Measurements from ENCODE around the gene SOD2.

DNA sequence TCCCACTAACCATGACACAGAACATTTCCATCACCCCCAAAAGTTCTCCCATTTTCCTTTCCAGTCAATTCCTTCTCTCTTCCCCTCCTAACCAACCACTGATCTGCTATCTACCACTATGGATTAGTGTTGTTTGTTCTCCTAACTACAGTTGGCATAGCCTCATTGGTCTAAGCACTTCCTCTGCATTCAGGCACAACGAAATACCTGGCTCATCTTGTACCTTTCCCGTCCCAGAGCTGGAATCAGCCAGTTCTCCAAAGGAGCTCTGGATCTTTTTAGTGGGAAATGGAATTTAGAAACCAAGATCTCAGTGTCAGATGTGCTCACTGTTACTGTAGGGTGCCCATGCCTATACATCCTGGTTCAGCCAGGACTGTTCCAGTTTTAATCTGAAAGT lies 30.2 kb upstream of the SOD2 start:
- TF ChIP-seq GABPA (IDR thresholded peaks at IDR 0.05; ENCODE audit: low read depth) (no peak), CHD2 (IDR thresholded peaks at IDR 0.05; ENCODE audit: low read length, partially characterized antibody) (no peak), FOXM1 (IDR thresholded peaks at IDR 0.05; ENCODE audit: low read depth) (no peak), MXI1 (IDR thresholded peaks at IDR 0.05; ENCODE audit: low read depth, low read length) (no peak), POLR2AphosphoS5 (IDR thresholded peaks at IDR 0.05; ENCODE audit: low read depth, low read length) (no peak), TAF1 (IDR thresholded peaks at IDR 0.05; ENCODE audit: borderline replicate concordance, low read depth, low read length) (no peak)
- TF ChIP-seq, protein P1, sequence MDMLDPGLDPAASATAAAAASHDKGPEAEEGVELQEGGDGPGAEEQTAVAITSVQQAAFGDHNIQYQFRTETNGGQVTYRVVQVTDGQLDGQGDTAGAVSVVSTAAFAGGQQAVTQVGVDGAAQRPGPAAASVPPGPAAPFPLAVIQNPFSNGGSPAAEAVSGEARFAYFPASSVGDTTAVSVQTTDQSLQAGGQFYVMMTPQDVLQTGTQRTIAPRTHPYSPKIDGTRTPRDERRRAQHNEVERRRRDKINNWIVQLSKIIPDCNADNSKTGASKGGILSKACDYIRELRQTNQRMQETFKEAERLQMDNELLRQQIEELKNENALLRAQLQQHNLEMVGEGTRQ (IDR thresholded peaks at IDR 0.05; ENCODE audit: borderline replicate concordance, low read depth, low read length): no peak
- TF ChIP-seq, protein P2, sequence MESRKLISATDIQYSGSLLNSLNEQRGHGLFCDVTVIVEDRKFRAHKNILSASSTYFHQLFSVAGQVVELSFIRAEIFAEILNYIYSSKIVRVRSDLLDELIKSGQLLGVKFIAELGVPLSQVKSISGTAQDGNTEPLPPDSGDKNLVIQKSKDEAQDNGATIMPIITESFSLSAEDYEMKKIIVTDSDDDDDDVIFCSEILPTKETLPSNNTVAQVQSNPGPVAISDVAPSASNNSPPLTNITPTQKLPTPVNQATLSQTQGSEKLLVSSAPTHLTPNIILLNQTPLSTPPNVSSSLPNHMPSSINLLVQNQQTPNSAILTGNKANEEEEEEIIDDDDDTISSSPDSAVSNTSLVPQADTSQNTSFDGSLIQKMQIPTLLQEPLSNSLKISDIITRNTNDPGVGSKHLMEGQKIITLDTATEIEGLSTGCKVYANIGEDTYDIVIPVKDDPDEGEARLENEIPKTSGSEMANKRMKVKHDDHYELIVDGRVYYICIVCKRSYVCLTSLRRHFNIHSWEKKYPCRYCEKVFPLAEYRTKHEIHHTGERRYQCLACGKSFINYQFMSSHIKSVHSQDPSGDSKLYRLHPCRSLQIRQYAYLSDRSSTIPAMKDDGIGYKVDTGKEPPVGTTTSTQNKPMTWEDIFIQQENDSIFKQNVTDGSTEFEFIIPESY (IDR thresholded peaks at IDR 0.05; ENCODE audit: borderline replicate concordance, low read depth): no peak
- TF ChIP-seq, protein P3, sequence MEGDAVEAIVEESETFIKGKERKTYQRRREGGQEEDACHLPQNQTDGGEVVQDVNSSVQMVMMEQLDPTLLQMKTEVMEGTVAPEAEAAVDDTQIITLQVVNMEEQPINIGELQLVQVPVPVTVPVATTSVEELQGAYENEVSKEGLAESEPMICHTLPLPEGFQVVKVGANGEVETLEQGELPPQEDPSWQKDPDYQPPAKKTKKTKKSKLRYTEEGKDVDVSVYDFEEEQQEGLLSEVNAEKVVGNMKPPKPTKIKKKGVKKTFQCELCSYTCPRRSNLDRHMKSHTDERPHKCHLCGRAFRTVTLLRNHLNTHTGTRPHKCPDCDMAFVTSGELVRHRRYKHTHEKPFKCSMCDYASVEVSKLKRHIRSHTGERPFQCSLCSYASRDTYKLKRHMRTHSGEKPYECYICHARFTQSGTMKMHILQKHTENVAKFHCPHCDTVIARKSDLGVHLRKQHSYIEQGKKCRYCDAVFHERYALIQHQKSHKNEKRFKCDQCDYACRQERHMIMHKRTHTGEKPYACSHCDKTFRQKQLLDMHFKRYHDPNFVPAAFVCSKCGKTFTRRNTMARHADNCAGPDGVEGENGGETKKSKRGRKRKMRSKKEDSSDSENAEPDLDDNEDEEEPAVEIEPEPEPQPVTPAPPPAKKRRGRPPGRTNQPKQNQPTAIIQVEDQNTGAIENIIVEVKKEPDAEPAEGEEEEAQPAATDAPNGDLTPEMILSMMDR (IDR thresholded peaks at IDR 0.05): no peak
